Calu3 (cell line): ENCODE data around the gene CCDC14. TPM values are rescaled to one million over a fixed set of nuclear protein-coding genes. Genes with fewer than 3 reads are reported as not detected.

Experiments used
- BruUV-seq: library from RNA; stranded (reverse); fragments of 400-500 nt; replicated peaks from 2 replicates; lab custom pipeline; 2021; lab: Mats Ljungman, UMichigan
- CTCF ChIA-PET: fragments of 300-600 bp; sonication (Branson Sonifier 250); formaldehyde crosslinking; loops from one replicate; lab custom pipeline; 2022; ENCODE audit warnings: antibody characterized with exemption; lab: Charles Lee
- DNase-seq: peaks from one replicate; pipeline ENCODE4 v3.0.0; 2022
- H3K27ac Mint-ChIP-seq: one replicate; pipeline ENCODE4 v1.8.0; 2022; ENCODE audit warnings: mixed read lengths; ENCODE audit not compliant: unreplicated experiment
- H3K27me3 Mint-ChIP-seq: one replicate; pipeline ENCODE4 v1.8.0; 2022; ENCODE audit warnings: mixed read lengths; ENCODE audit not compliant: unreplicated experiment
- H3K36me3 Mint-ChIP-seq: one replicate; pipeline ENCODE4 v1.8.0; 2022; ENCODE audit warnings: mild to moderate bottlenecking, moderate library complexity, mixed read lengths; ENCODE audit not compliant: insufficient read depth, unreplicated experiment
- H3K4me1 Mint-ChIP-seq: one replicate; pipeline ENCODE4 v1.8.0; 2022; ENCODE audit warnings: mild to moderate bottlenecking, low read depth, mixed read lengths; ENCODE audit not compliant: unreplicated experiment
- H3K4me3 Mint-ChIP-seq: one replicate; pipeline ENCODE4 v1.8.0; 2022; ENCODE audit warnings: mild to moderate bottlenecking, low read depth, moderate library complexity, mixed read lengths; ENCODE audit not compliant: unreplicated experiment
- H3K9me3 Mint-ChIP-seq: one replicate; pipeline ENCODE4 v1.8.0; 2022; ENCODE audit warnings: low read depth, mixed read lengths; ENCODE audit not compliant: unreplicated experiment
- intact Hi-C: fragments of 100-400 bp; cut with micrococcal nuclease; formaldehyde crosslinking; loops from one replicate; pipeline ENCODE4 v1.10.0; 2022; ENCODE audit not compliant: unreplicated experiment
- total RNA-seq: library from RNA; stranded (reverse); gene quantifications from 2 replicates; pipeline ENCODE4 v1.2.3, GENCODE V29; 2022
- TF ChIP-seq, protein P1 (sequence below): fragments of 200-600 bp; IDR thresholded peaks from one replicate; pipeline ENCODE4 v1.8.0; 2022; ENCODE audit warnings: antibody characterized with exemption; ENCODE audit not compliant: unreplicated experiment

CCDC14 gene
- total RNA-seq, 1 experiment from 2014 or later = 60.6 TPM

DNA sequence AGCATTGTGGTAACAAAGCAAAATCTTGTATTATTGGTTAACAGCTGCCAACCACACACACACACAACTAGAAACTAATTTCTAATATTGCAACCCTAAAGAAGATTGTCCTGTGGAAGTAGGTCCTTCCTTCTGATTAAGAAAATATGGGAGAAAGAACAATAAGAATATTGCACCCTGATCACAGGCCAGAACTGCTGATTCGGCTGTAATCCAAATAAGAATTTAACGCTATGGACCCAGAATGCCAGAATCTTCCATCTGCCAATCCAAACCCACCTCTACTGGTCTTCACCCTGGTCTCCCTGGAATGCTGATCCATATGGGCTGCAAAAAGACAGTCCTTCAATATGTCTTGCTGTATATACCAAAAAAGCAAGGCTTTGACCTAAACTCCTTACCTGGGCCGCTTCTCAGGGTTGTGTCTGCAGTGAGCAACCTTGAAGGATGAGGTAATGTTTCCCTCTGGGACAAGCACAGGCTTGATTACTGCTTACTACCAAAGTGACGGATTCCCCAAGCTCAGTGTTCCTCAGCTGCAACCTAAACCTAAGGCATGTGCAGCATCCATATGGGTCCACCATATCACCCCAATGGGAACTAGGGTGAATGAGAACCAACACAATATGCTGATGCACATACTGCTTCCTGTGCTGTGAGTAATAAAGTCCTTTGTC, 8.0 kb downstream of the CCDC14 start:
- CTCF ChIA-PET = no interaction called here
- DNase-seq = no peak
- Mint-ChIP-seq H3K27me3 (no peaks in the 10 kb centered on the region), H3K4me3 (no peak overlapping the region), H3K27ac (no peak overlapping the region), H3K9me3 (no peaks in the 10 kb centered on the region), H3K4me1 (no peaks in the 10 kb centered on the region), H3K36me3 (peaks cover 5% of the 10 kb centered on the region)
- BruUV-seq = no TSS peak
- TF ChIP-seq, protein P1, sequence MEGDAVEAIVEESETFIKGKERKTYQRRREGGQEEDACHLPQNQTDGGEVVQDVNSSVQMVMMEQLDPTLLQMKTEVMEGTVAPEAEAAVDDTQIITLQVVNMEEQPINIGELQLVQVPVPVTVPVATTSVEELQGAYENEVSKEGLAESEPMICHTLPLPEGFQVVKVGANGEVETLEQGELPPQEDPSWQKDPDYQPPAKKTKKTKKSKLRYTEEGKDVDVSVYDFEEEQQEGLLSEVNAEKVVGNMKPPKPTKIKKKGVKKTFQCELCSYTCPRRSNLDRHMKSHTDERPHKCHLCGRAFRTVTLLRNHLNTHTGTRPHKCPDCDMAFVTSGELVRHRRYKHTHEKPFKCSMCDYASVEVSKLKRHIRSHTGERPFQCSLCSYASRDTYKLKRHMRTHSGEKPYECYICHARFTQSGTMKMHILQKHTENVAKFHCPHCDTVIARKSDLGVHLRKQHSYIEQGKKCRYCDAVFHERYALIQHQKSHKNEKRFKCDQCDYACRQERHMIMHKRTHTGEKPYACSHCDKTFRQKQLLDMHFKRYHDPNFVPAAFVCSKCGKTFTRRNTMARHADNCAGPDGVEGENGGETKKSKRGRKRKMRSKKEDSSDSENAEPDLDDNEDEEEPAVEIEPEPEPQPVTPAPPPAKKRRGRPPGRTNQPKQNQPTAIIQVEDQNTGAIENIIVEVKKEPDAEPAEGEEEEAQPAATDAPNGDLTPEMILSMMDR = no peak
- intact Hi-C loops = no loop called here

DNA sequence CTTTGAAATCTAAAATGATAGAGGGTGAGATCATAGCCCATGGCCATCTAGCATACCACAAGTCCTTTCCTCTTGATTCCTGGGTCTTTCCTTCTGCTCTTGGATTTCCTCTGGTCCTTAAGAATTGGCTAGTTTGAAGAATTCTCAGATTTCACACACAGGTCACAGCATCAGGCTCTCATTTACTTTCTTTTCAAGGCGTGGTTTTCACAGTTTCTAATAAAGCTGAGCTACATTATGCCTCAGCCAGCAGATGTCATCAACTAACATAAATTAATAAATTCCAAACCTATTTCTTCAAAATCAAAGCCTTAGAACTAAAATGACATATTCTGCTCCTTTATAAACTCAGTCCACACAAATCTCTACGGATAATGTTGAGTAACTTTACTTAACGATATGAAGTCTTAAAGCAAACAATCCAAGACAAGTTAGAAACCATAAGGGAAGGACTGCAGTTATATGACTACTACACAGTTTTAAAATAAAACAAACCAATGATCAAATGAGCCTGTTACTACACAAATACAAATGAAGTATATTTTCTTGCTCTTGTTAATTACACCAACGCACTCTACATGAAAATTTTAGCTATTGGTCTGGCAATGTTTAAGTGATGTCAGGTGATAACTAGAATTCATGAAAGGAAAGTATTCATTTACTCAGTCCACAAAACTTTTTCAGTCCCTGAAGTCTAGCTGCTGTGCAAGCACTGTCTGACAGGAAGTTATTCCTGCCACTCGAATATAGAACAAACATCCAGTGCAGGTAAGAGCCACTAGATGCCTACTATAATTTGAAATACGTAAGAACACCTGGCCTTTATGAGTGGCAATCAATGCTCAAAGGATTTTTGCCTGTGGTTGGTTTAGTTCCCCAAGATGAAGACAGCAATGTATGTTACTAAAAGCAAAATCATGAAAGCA, 9.2 kb downstream of the CCDC14 start:
- BruUV-seq = no TSS peak
- Mint-ChIP-seq H3K4me3 (no peak overlapping the region), H3K9me3 (no peaks in the 10 kb centered on the region), H3K36me3 (peaks cover 5% of the 10 kb centered on the region), H3K4me1 (no peaks in the 10 kb centered on the region), H3K27me3 (no peaks in the 10 kb centered on the region), H3K27ac (no peak overlapping the region)
- TF ChIP-seq, protein P1 = no peak
- CTCF ChIA-PET = no interaction called here
- no peak for DNase-seq
- intact Hi-C loops = no loop called here

DNA sequence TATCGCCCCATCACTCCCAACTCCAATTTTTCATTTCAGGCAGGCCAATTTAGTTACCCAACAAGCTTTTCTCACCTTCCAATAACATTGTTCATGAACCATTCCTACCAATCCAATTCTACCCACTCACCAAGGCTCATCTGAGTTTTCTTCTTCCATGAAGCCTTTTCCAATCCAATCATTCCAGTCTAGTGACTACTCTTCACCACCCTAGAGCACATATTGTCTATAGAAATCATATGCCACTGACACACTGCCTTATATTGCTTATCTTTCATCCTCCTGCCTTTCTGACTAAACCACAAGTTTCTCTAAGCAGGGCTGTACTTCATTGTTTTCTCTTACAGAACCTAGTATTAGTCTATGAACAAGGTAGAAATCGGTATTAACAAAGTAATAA, 11.4 kb downstream of the CCDC14 start:
- no peaks in the 10 kb centered on the region for H3K27me3 Mint-ChIP-seq
- DNase-seq = no peak
- no peaks in the 10 kb centered on the region for H3K36me3 Mint-ChIP-seq
- CTCF ChIA-PET = no interaction called here
- no TSS peak for BruUV-seq
- no peaks in the 10 kb centered on the region for H3K9me3 Mint-ChIP-seq
- TF ChIP-seq, protein P1 = no peak
- no peak overlapping the region for H3K4me3 Mint-ChIP-seq
- H3K27ac Mint-ChIP-seq = no peak overlapping the region
- intact Hi-C loops = no loop called here
- H3K4me1 Mint-ChIP-seq = no peaks in the 10 kb centered on the region

DNA sequence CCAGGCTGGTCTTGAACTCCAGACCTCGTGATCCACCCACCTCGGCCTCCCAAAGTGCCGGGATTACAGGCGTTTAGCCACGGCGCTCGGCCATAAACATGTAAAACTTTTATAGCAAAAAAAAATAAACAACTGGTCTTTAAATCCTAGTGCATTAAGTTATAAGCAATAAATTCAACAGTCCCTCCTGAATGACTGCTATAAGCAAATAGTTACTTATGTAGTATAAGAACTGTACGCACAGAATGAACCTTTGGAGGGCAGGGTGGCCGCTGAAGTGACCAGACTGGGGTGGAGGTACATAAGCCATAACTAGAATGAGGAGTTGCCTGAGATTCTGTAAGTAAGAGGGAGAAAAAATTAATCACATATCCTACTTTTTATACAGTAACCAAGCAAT, 12.6 kb downstream of the CCDC14 start:
- BruUV-seq = no TSS peak
- intact Hi-C loops = no loop called here
- no peaks in the 10 kb centered on the region for H3K27me3 Mint-ChIP-seq
- H3K9me3 Mint-ChIP-seq = no peaks in the 10 kb centered on the region
- H3K36me3 Mint-ChIP-seq = peaks cover 4% of the 10 kb centered on the region
- no peak overlapping the region for H3K27ac Mint-ChIP-seq
- no peak overlapping the region for H3K4me3 Mint-ChIP-seq
- no peaks in the 10 kb centered on the region for H3K4me1 Mint-ChIP-seq
- DNase-seq = no peak
- TF ChIP-seq, protein P1 = no peak
- CTCF ChIA-PET = no interaction called here
